ENCODE results near the gene CANT1. TPM values are rescaled to one million over a fixed set of nuclear protein-coding genes. Genes with fewer than 3 reads are reported as not detected.

Gene CANT1
- total RNA-seq, 1 experiment from 2014 or later = 34.1 TPM

DNA sequence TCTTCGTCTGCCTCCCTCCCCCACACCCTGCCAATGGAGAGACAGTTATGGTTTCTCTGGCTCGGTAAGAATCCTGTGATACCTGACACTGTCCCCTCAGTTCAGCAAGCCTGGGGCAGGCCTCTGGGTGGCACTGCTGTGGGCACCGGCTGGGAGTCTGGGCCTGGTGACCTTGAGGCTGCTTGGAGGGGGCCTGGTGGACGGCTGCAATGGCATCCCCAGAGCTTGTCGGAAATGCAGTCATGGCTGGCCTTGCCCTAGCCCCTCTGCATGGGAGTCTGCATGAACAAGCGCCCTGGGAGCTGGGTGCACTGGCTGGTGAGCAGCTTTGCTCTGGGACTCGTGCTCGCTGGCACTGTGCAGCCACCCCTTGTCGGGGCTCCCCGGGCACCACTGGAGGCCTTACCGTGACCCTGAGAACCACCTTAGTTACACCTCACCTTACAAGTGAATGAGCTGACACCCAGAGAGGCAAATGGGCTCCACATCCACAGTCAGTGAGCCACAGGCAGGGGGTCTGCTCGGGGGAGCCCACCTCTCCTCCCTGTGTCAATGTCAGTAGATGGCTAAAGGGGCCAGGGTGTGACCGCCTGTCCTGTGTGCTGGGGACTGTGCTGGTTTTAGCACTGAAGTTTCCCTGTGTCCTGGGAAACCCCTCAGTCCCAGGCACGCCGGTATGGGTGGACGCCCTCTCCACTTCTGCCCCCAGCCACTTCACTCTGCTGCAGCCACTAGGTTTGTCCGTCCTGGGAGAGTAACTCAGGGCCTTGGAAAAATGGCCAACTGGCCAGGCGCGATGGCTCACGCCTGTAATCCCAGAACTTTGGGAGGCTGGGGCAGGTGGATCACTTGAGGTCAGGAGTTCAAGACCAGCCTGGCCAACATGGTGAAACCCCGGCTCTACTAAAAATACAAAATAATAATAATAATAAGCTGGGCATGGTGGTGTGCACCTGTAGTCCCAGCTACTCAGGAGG is 31.3 kb downstream of the CANT1 start:
- Mint-ChIP-seq H3K4me3 (no peak overlapping the region), H3K36me3 (no peaks in the 10 kb centered on the region), H3K4me1 (peaks cover 20% of the 10 kb centered on the region), H3K27ac (no peak overlapping the region), H3K27me3 (ENCODE audit: low read depth) (no peaks in the 10 kb centered on the region), H3K9me3 (no peaks in the 10 kb centered on the region)
- POLR2A ChIA-PET = no interaction called here
- ATAC-seq (no peak), DNase-seq (ENCODE audit: low spot score) (no peak)
- CTCF ChIA-PET = interaction anchor here (0.6 to 0.7 kb wide), 2 partner anchors 9 to 15 kb away, joined by 3 to 4 read pairs; no protein-coding TSS in a partner anchor
- no peak for TF ChIP-seq ZNF317 (CRISPR knock-in tag; IDR thresholded peaks at IDR 0.05; ENCODE audit: borderline replicate concordance, low read depth)
- no peak for TF ChIP-seq ZNF232 (CRISPR knock-in tag; IDR thresholded peaks at IDR 0.05)
- TF ChIP-seq ZNF138 (CRISPR knock-in tag; conservative IDR thresholded peaks at IDR 0.05) = no peak
- TF ChIP-seq RORB (CRISPR knock-in tag; IDR thresholded peaks at IDR 0.05) = no peak
- no peak for TF ChIP-seq NR2C2 (CRISPR knock-in tag; IDR thresholded peaks at IDR 0.05)
- TF ChIP-seq, protein P1, sequence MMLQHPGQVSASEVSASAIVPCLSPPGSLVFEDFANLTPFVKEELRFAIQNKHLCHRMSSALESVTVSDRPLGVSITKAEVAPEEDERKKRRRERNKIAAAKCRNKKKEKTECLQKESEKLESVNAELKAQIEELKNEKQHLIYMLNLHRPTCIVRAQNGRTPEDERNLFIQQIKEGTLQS (CRISPR knock-in tag; conservative IDR thresholded peaks at IDR 0.05) = no peak
- no peak for TF ChIP-seq ZNF416 (CRISPR knock-in tag; IDR thresholded peaks at IDR 0.05)
- no peak for TF ChIP-seq GRHL2 (CRISPR knock-in tag; IDR thresholded peaks at IDR 0.05; ENCODE audit: insufficient replicate concordance, severe bottlenecking)
- no peak for TF ChIP-seq PRRX2 (CRISPR knock-in tag; IDR thresholded peaks at IDR 0.05)
- TF ChIP-seq OVOL2 (CRISPR knock-in tag; IDR thresholded peaks at IDR 0.05; ENCODE audit: borderline replicate concordance) = no peak
- TF ChIP-seq SMAD3 (CRISPR knock-in tag; IDR thresholded peaks at IDR 0.05; ENCODE audit: borderline replicate concordance) = no peak
- no peak for TF ChIP-seq KAT7 (CRISPR knock-in tag; IDR thresholded peaks at IDR 0.05; ENCODE audit: borderline replicate concordance)
- TF ChIP-seq RELA (CRISPR knock-in tag; IDR thresholded peaks at IDR 0.05; ENCODE audit: borderline replicate concordance) = no peak
- TF ChIP-seq, protein P2, sequence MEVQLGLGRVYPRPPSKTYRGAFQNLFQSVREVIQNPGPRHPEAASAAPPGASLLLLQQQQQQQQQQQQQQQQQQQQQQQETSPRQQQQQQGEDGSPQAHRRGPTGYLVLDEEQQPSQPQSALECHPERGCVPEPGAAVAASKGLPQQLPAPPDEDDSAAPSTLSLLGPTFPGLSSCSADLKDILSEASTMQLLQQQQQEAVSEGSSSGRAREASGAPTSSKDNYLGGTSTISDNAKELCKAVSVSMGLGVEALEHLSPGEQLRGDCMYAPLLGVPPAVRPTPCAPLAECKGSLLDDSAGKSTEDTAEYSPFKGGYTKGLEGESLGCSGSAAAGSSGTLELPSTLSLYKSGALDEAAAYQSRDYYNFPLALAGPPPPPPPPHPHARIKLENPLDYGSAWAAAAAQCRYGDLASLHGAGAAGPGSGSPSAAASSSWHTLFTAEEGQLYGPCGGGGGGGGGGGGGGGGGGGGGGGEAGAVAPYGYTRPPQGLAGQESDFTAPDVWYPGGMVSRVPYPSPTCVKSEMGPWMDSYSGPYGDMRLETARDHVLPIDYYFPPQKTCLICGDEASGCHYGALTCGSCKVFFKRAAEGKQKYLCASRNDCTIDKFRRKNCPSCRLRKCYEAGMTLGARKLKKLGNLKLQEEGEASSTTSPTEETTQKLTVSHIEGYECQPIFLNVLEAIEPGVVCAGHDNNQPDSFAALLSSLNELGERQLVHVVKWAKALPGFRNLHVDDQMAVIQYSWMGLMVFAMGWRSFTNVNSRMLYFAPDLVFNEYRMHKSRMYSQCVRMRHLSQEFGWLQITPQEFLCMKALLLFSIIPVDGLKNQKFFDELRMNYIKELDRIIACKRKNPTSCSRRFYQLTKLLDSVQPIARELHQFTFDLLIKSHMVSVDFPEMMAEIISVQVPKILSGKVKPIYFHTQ (CRISPR knock-in tag; IDR thresholded peaks at IDR 0.05) = no peak
- no peak for TF ChIP-seq SMAD4 (CRISPR knock-in tag; IDR thresholded peaks at IDR 0.05)

DNA sequence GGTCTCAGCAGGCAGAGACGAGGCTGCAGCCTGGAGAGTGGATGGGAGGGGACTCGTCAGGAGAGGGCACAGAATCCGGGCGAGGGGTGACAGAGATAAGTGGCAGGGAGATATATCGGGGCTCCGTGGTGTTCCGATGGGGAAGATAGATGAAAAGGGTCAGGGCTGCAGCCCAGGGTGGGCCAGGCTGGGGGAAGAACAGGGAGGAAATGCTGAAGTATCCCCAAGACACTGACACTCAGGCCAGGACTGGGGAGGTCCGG is 32.0 kb downstream of the CANT1 start:
- H3K9me3 Mint-ChIP-seq = no peaks in the 10 kb centered on the region
- DNase-seq (ENCODE audit: low spot score) (no peak), ATAC-seq (no peak)
- ChIA-PET POLR2A (no interaction called here), CTCF (no interaction called here)
- no peaks in the 10 kb centered on the region for H3K27me3 Mint-ChIP-seq (ENCODE audit: low read depth)
- no peak overlapping the region for H3K27ac Mint-ChIP-seq
- peaks cover 20% of the 10 kb centered on the region for H3K4me1 Mint-ChIP-seq
- H3K4me3 Mint-ChIP-seq = no peak overlapping the region
- no peaks in the 10 kb centered on the region for H3K36me3 Mint-ChIP-seq
- TF ChIP-seq, protein P3, sequence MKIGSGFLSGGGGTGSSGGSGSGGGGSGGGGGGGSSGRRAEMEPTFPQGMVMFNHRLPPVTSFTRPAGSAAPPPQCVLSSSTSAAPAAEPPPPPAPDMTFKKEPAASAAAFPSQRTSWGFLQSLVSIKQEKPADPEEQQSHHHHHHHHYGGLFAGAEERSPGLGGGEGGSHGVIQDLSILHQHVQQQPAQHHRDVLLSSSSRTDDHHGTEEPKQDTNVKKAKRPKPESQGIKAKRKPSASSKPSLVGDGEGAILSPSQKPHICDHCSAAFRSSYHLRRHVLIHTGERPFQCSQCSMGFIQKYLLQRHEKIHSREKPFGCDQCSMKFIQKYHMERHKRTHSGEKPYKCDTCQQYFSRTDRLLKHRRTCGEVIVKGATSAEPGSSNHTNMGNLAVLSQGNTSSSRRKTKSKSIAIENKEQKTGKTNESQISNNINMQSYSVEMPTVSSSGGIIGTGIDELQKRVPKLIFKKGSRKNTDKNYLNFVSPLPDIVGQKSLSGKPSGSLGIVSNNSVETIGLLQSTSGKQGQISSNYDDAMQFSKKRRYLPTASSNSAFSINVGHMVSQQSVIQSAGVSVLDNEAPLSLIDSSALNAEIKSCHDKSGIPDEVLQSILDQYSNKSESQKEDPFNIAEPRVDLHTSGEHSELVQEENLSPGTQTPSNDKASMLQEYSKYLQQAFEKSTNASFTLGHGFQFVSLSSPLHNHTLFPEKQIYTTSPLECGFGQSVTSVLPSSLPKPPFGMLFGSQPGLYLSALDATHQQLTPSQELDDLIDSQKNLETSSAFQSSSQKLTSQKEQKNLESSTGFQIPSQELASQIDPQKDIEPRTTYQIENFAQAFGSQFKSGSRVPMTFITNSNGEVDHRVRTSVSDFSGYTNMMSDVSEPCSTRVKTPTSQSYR (CRISPR knock-in tag; IDR thresholded peaks at IDR 0.05) = no peak
- TF ChIP-seq, protein P4, sequence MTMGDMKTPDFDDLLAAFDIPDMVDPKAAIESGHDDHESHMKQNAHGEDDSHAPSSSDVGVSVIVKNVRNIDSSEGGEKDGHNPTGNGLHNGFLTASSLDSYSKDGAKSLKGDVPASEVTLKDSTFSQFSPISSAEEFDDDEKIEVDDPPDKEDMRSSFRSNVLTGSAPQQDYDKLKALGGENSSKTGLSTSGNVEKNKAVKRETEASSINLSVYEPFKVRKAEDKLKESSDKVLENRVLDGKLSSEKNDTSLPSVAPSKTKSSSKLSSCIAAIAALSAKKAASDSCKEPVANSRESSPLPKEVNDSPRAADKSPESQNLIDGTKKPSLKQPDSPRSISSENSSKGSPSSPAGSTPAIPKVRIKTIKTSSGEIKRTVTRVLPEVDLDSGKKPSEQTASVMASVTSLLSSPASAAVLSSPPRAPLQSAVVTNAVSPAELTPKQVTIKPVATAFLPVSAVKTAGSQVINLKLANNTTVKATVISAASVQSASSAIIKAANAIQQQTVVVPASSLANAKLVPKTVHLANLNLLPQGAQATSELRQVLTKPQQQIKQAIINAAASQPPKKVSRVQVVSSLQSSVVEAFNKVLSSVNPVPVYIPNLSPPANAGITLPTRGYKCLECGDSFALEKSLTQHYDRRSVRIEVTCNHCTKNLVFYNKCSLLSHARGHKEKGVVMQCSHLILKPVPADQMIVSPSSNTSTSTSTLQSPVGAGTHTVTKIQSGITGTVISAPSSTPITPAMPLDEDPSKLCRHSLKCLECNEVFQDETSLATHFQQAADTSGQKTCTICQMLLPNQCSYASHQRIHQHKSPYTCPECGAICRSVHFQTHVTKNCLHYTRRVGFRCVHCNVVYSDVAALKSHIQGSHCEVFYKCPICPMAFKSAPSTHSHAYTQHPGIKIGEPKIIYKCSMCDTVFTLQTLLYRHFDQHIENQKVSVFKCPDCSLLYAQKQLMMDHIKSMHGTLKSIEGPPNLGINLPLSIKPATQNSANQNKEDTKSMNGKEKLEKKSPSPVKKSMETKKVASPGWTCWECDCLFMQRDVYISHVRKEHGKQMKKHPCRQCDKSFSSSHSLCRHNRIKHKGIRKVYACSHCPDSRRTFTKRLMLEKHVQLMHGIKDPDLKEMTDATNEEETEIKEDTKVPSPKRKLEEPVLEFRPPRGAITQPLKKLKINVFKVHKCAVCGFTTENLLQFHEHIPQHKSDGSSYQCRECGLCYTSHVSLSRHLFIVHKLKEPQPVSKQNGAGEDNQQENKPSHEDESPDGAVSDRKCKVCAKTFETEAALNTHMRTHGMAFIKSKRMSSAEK (CRISPR knock-in tag; IDR thresholded peaks at IDR 0.05; ENCODE audit: borderline replicate concordance) = no peak
- TF ChIP-seq, protein P2 (CRISPR knock-in tag; IDR thresholded peaks at IDR 0.05) = no peak
- TF ChIP-seq, protein P5, sequence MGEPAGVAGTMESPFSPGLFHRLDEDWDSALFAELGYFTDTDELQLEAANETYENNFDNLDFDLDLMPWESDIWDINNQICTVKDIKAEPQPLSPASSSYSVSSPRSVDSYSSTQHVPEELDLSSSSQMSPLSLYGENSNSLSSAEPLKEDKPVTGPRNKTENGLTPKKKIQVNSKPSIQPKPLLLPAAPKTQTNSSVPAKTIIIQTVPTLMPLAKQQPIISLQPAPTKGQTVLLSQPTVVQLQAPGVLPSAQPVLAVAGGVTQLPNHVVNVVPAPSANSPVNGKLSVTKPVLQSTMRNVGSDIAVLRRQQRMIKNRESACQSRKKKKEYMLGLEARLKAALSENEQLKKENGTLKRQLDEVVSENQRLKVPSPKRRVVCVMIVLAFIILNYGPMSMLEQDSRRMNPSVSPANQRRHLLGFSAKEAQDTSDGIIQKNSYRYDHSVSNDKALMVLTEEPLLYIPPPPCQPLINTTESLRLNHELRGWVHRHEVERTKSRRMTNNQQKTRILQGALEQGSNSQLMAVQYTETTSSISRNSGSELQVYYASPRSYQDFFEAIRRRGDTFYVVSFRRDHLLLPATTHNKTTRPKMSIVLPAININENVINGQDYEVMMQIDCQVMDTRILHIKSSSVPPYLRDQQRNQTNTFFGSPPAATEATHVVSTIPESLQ (CRISPR knock-in tag; IDR thresholded peaks at IDR 0.05) = no peak
